Stimulated activated CD8-positive, alpha-beta memory T cell treated with anti-CD3 and anti-CD28 coated beads, Interleukin-15, amount 100 ng/mL, for 4 hours (primary cell): ENCODE measurements around the gene NUCB1.
"Not testable (repeated sequence)": the region's sequence is repeated elsewhere in the genome, so short reads cannot be mapped to it uniquely, and the experiment has no call there.

Experiments used
- DNase-seq, 2 donors: peaks; one replicate each; pipeline ENCODE4 v3.0.0-alpha.2; 2020; ENCODE audit warnings: low read depth in 2 of 2

Gene NUCB1

DNA sequence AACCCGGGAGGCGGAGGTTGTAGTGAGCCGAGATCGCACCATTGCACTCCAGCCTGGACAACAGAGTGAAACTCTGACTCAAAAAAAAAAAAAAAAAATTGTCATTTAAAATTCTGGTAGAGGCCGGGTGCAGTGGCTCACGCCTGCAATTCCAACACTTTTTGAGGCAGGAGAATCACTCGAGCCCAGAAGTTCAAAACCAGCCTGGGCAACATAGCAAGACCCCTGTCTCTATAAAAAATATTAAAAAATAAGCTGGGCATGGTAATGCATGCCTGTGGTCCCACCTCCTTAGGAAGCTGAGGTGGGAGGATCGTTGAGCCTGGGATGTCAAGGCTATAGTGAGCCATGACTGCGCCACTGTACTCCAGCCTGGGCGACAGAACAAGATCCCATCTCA, 6.2 kb downstream of the NUCB1 start:
- DNase-seq, result no peak

DNA sequence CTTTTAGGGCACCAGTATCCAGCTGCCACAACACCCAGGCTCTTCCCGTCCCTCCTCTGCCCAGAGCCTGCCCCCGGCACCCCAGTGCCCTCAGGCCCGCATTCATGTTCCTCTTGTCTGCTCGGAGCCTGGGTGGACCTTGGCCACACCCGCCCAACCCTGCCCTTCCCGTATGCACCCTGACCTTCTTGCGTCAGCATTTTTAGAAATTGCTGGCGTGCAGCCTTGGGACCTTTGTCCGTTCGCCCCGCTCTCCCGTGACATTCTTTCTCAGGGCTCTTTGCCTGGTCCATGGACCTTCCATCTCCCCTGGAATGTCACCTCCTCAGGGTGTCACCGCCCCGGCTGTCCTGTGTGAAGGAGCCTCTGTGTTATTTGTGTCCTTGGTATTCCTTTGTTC, 7.6 kb downstream of the NUCB1 start:
- DNase-seq, result no peak

DNA sequence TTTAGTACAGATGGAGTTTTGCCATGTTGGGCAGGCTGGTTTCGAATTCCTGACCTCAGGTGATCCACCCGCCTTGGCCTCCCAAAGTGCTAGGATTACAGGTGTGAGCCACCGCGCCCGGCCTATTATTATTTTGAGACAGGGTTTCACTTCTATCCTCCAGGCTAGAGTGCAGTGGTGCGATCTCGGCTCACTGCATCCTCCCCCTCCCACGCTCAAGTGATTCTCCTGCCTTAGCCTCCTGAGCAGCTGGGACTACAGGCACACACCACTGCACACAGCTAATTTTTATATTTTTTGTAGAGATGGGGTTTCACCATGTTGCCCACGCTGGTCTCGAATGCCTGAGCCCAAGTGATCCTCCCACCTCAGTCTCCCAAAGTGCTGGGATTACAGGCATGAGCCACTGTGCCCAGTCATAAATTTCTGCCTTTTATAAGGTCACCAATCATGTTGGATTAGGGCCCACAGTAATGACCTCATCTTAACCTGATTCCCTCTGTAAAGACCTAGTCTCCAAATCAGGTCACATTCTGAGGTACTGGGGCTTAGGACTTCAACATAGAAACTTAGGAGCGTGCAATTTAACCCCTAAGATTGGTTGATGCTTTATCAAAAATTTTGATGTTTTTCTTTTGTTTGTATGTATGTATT, 9.4 kb downstream of the NUCB1 start:
- DNase-seq, result not testable (repeated sequence)

DNA sequence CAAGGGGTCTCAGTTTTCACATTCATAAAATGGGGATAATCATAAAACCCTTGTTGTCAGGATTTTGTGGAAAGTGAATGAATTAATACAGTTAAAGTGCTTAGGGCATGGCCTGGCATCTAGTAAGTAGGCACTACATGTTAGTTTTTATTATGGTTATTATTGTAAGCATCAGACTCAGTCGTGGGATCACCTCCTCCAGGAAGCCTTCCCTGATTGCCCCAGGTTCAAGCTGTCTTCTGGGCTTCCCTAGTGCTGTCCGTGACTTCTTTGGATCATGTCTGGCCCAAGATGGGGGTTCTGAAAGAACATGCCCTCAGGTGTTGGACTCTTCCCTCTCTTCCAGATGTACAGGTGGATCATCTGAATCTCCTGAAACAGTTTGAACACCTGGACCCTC, 10.7 kb downstream of the NUCB1 start:
- no peak for DNase-seq

DNA sequence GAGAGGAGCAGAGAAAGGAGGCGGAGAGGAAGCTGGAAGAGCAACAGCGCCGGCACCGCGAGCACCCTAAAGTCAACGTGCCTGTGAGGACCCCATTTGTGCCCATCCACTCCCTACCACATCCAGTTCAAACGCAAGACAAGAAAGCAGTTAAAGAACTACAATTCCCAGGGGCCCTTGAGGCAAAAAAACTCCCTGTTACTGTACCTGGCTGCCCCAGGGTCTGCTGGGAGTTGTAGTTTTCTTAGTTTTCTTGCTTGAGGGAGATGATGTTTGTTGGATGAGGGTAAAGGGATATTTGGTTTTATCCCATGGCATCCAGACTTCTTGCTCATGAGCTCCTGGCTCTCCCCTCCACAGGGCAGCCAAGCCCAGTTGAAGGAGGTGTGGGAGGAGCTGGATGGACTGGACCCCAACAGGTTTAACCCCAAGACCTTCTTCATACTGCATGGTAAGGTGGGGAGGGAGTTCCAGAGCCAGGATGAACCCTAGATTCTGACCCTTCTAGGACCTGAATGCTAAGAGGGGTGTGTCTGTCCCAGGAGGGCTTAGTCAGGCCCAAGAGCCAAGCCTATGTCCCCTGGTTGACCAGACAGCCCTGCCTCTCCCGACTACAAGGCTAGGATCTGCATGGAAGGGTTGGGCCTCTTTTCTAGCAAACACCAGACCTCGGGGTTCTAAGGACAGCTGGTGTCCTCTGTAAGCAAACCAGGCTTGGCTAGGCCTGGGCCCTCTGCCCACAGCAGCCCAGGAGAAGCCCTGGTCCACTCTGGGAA, 13.2 kb downstream of the NUCB1 start:
- DNase-seq, result no peak

DNA sequence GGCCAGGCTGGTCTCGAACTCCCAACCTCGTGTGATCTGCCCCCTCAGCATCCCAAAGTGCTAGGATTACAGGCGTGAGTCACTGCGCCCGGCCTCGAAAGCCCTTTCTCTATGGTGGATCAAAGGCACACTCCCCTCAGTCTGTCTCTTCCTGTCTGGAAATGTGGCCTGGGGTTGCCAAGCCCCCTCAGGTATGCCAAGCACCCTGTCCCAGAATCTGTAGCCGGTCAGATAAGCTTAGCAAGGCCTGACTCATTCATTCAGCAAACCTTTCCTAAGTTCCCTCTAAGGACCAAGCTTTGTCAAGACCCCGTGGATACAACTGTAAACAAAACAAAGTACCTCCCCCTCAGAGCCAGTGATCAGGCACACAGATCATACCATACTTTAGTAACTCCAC, 14.1 kb downstream of the NUCB1 start:
- DNase-seq, result no peak

DNA sequence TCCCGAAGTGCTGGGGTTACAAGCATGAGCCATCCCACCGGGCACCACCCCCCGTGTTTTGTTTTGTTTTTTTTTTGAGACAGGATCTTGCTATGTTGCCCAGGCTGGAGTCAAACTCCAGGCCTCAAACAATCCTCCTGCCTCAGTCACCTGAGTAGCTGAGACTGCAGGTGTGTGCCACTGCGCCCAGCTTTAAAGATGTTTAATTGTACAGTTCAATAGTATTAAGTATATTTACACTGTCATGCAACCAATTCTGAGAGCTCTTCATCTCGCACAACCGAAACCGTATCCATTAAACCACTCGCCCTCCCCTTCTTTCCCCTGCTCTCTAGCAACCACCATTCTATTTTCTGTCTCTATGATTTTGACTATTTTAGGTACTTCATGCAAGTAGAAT, 15.6 kb downstream of the NUCB1 start:
- no peak for DNase-seq

DNA sequence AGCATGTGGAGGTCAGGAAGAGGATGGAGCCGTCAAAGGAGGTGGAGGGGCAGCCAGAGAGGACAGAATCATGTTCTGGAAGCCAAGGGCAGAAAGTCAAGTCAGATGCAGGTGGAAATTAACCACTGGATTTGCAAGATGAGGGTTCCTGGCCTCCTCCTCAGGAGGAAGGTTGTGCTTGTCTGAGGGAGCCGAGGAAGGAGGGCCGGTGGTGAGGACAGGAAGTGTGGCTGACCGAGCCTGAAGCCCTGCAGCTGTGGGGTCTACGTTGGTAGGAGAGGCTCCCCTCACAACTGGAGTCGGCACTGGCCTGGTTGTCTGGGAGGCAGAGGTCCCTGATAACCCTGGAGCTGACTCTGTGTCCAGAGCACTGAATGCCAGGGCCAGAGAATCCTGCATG, 18.0 kb downstream of the NUCB1 start:
- no peak for DNase-seq

DNA sequence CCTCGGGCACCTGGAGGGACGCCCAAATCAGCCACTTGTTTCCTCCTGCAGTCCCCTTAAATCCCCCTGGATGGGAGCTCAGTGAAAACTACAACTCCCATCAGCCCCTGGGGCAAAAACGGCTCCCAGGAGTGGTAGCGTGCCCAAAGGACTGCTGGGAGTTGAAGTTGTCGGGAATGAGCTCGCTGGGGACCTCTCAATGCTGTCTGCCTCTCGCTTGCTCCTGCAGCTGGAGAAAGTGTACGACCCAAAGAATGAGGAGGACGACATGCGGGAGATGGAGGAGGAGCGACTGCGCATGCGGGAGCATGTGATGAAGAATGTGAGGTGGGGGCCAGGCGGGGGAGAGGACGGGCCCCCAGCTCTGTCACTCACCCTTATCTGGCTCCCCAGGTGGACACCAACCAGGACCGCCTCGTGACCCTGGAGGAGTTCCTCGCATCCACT, 18.7 kb downstream of the NUCB1 start:
- DNase-seq, result no peak

DNA sequence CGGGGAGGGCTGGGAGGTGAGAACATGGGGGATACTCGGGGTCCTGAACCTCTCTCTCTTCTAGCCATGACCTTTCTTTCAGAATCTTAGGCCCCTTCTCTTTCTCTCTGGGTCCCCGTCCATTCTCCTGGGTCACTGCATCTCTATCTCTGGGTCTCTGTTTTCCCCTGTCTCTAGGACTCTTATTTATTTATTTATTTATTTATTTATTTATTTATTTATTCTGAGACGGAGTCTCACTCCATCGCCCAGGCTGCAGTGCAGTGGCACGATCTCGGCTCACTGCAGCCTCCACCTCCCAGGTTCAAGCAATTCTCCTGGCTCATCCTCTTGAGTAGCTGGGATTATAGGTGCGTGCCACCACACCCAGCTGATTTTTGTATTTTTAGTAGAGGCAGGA, 19.2 kb downstream of the NUCB1 start:
- DNase-seq, result not testable (repeated sequence)

DNA sequence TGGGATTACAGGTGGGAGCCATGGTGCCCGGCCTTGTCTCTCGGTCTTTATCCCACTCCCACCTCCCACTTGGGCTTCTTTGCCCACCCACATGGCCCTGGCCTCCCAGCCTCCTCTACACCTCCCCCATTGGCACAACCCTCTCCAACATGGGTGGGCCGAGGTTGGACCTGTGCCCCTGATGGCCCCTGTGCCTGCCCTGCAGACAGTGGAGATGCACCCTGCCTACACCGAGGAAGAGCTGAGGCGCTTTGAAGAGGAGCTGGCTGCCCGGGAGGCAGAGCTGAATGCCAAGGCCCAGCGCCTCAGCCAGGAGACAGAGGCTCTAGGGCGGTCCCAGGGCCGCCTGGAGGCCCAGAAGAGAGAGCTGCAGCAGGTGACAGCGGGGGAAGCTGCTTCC, 20.8 kb downstream of the NUCB1 start:
- DNase-seq, result no peak

DNA sequence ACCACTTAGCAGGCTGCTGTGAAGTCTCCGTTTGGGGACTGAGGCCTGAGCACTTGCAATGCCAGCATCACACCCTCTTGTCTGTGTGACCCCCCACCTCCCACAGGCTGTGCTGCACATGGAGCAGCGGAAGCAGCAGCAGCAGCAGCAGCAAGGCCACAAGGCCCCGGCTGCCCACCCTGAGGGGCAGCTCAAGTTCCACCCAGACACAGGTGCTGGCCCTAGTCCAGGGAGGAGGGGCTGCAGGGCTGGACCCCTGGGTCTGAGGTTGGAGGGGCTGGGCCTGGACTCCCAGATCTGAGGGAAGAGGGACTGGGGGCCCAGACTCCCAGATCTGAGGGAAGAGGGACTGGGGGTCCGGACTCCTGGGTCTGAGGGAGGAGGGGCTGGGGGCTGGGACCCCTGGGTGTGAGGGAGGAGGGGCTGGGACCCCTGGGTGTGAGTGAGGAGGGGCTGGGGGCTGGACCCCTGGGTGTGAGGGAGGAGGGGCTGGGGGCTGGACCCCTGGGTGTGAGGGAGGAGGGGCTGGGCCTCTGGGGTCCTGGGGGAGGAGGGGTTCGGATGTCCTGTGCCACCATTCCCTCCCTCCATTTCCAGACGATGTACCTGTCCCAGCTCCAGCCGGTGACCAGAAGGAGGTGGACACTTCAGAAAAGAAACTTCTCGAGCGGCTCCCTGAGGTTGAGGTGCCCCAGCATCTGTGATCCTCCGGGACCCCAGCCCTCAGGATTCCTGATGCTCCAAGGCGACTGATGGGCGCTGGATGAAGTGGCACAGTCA, 21.8 kb downstream of the NUCB1 start:
- DNase-seq, result no peak

DNA sequence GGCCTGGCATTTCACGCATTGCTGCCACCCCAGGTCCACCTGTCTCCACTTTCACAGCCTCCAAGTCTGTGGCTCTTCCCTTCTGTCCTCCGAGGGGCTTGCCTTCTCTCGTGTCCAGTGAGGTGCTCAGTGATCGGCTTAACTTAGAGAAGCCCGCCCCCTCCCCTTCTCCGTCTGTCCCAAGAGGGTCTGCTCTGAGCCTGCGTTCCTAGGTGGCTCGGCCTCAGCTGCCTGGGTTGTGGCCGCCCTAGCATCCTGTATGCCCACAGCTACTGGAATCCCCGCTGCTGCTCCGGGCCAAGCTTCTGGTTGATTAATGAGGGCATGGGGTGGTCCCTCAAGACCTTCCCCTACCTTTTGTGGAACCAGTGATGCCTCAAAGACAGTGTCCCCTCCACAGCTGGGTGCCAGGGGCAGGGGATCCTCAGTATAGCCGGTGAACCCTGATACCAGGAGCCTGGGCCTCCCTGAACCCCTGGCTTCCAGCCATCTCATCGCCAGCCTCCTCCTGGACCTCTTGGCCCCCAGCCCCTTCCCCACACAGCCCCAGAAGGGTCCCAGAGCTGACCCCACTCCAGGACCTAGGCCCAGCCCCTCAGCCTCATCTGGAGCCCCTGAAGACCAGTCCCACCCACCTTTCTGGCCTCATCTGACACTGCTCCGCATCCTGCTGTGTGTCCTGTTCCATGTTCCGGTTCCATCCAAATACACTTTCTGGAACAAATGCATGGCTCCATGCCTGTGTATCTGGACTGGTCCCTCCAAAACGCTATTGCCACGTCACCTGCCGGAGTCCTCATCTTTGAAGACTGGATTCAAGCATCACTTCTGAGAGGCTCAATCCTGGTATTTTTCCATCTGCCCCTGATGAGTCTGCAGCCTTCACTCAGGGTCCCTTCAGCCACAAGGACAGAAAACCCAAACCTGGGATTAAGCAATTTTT, 22.7 kb downstream of the NUCB1 start:
- no peak for DNase-seq

DNA sequence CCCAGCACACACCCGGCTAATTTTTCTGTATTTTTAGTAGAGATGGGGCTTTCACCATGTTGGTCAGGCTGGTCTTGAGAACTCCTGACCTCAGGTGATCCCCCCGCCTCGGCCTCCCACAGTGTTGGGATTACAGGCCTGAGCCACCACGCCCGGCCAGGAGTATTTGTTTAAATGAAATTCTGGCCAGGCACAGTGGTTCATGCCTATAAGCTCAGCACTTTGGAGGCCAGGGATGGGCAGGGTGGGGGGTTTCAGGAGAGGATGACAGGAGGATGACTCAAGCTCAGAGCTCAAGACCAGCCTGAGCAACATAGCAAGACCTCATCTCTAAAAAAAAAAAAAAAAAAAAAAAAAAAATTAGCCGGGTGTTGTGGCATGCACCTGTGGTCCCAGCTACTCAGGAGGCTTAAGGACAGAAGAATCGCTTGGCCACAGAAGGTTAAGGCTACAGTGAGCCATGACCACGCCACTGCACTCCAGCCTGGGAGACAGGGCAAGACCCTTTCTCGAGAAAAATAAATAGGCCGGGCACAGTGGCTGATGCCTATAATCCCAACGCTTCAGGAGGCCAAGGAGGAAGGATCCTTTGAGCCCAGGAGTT, 25.2 kb downstream of the NUCB1 start:
- no peak for DNase-seq

DNA sequence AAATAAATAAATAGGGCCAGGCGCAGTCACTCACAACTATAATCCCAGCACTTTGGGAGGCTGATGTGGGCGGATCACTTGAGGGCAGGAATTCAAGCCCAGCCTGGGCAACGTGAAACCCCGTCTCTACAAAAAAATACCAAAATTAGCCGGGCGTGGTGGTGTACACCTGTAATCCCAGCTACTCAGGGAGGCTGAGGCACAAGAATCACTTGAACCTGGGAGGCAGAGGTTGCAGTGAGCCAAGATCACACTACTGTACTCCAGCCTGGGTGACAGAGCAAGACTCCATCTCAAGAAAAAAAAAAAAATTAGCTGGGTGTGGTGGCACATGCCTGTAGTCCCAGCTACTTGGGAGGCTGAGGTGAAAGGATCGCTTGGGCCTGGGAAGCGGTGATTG, 25.8 kb downstream of the NUCB1 start:
- not testable (repeated sequence) for DNase-seq

DNA sequence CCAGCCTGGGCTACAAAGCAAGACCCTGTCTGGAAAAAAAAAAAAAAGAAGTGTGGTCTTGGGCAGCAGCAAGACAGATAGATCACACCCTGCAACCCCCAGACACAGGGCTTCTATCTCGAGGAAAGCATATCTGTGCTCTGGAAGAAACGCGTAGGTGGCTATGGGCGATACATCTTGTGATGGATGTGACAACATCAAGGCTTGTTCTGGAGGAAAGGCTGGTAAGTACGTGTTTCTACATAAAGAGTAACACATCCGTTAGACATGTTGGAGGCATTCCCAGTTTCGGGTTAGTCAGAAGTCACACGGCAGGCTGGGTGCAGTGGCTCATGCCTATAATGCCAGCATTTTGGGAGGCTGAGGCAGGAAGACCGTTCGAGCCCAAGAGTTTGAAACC, 26.8 kb downstream of the NUCB1 start:
- DNase-seq, result no peak

DNA sequence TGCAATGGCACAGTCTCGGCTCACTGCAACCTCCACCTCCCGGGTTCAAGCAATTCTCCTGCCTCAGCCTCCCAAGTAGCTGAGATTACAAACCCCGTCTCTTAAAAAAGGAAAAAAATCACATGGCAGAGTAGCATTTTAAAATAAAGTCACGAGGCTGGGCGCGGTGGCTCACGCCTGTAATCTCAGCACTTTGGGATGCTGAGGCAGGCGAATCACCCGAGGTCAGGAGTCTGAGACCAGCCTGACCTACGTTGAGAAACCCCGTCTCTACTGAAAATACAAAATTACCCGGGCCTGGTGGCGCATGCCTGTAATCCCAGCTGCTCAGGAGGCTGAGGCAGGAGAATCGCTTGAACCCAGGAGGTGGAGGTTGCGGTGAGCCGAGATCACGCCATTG, 27.6 kb downstream of the NUCB1 start:
- not testable (repeated sequence) for DNase-seq

DNA sequence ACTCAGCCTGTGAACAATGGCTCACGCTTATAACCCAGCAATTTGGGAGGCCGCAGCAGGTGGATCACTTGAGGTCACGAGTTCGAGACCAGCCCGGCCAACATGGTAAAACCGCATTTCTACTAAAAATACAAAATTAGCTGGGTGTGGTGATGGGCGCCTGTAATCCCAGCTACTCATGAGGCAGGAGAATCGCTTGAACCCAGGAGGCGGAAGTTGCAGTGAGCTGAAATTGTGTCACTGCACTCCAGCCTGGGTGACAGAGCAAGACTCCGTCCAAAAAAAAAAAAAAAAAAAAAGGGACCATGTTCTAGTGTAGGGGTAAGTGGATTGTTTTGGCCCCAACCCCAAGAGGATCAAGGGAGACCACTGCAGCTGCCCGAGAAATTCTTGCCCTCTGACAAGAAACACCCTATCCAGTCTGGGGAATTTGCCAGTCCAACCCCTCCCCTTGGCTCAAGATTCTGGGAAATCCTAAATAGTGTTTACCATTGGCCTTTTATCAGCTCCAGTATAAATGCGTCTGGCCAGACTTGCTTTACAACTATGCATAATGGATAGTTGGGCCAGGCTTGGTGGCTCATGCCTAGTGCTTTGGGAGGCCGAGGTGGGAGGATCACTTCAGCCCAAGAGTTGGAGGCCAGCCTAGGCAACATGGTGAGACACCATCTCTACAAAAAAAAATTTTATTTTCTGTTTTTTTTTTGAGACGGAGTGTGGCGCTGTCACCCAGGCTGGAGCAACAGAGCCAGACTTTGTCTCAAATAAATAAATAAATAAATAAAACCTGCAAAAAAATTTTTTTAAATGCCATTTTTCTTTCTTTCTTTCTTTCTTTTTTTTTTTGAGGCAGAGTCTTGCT, 28.3 kb downstream of the NUCB1 start:
- DNase-seq, result no peak

DNA sequence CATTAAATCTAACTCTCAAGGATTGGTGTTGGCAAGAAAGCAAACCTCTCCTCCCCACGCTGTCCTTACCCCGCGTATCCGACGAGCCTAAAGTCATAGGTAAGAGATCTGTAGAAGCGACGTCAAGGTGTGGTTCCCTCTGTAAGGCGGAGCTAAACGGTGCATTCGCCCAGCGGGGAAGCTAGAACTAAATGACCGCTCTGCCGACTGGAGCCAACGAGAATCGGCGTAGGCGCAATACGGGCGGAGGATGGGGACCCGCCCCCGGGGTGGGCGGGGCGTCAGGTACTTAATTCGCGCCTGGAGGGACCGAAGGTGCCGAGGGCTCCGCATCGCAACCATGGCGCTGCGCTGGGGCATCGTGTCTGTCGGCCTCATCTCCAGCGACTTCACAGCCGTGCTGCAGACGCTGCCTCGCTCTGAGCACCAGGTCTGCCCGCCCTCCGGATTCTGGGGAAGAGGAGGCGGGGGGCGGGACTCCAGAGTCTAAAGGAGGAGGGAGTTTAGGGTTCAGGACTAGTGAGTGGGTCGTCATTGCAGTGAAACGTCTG, 33.3 kb downstream of the NUCB1 start, which contains the start of gene DHDH:
DHDH (plus strand) TSS at position 318 of the 551 bp plus-strand sequence; CDS start at position 341, 23 bp downstream.
- peak; percentile 58 to 59 for DNase-seq

DNA sequence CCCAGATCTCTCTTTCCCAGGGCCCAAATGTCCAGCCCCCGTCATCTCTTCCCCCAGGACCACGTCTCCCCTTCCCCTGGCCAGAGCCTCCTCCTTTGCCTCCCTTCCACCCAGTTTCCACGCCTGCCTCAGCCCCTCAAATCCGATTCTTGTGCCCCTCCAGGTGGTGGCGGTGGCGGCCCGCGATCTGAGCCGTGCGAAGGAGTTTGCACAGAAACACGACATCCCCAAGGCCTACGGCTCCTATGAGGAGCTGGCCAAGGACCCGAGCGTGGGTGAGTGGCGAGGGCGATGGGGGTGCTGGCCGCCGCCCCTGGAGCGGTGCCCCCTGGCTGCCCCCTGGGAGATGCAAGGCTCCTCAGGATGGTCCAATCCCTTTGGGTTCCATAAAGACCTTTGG, 34.7 kb downstream of the NUCB1 start:
- no peak for DNase-seq
